Stimulated activated CD8-positive, alpha-beta memory T cell treated with anti-CD3 and anti-CD28 coated beads, Interleukin-7, amount 100 ng/mL, for 1 hour (primary cell): ENCODE results near the gene VAC14.

Experiments
- DNase-seq, 2 donors: peaks; one replicate each; pipeline ENCODE4 v3.0.0-alpha.2; 2020; ENCODE audit warnings: low read depth in 2 of 2

The VAC14 gene

DNA sequence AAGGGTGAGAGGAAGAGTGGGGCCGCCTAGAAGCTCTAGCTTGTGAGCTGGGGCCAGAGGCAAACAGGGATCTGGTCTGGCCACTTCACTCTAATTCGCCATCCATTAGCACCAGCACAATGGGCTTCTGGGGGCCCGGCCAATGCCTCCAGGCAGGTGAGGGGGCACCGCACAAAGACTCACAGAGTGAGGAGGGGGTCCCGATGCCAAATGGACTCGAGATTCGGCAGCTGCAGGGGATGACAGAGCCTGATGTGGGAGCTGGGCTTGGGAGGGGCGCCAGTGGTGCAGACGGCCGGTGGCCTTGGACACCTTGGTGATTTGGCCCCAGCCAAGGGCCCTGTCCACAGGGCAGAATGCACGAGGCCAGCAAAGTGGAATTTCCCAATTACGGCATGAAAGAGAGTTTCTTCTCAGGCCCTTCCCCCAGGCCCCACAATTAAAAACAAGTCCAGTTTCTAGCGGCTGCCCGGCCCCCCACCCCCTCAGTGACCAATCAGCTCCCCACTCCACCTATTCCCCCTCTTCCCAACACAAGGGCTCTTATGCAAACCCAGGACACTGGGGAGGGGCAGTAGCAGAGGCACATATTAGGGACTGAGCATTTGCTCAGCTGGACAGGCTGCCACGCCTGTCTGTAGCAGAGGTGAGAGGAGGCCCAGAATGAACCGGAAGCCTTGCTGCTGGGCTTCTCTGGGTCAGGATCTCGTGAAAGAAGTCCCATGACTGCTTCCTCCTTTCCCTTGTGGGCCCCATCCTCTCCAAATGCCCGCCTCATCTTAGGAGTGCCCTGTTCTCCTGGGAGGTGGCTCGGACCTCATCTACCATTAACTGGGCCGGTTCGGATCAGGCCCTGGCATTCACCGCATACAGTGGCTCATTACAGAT is 75.7 kb downstream of the VAC14 start:
- no peak for DNase-seq

DNA sequence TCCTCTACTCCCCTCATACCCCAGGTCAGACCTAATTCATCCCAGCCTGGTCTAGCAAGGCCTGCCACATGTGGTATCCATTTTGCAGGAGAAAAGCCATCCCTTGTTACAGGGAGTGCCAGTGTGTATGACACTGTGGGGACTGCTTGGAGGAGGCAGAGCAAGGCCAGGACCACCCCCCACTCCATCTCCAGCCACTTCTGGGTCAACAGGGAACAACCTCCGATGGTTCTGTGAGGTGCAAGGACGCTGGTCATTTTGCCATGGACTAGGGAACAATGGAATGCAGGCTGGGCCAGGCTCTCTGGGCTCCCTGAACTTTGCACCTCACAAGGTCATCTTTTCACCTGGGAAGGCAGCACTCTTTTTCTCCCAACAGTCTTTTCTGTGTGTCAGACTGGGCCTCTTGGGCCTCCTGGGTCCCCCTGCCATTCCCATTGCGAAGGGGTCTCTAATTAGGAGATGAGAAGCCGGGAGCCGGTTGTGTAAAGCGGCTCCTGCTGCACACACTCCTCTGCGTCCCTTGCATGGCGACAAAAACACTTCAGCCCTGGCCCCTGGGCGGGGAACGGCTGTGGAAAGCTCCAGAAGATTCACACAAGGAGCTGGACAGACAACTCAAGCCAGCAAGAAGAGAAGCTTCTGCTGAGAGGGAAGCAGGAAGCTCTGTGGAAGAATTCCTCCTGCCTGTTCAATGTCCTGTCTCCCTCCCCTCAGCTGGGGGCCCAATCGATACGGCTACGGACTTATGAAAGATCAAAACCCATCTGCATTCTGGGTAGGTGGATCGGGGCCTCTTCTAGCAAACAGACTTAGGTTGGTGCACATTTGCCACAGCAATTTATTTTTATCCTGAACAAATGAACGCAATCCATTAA is 76.6 kb downstream of the VAC14 start:
- DNase-seq: no peak

DNA sequence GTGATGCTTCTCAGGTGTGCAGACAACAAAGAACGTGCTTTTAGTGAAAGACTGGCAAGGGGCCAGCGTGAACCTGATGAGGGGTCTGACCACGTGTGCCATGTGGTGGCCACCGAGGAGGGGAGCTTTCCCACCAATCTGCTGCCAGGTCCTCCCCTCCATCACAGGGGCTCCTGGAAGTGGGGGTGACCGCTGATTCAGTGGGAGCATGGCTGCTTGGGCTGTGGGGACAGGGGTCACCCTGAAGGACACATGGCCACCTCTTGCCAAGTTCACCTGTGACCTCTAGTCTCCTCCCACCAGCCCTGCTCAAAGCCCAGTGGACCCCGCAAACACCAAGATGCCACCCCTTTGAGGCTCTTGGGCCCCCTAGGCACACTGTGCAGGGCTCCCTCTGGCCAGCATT is 77.2 kb downstream of the VAC14 start:
- DNase-seq: no peak

DNA sequence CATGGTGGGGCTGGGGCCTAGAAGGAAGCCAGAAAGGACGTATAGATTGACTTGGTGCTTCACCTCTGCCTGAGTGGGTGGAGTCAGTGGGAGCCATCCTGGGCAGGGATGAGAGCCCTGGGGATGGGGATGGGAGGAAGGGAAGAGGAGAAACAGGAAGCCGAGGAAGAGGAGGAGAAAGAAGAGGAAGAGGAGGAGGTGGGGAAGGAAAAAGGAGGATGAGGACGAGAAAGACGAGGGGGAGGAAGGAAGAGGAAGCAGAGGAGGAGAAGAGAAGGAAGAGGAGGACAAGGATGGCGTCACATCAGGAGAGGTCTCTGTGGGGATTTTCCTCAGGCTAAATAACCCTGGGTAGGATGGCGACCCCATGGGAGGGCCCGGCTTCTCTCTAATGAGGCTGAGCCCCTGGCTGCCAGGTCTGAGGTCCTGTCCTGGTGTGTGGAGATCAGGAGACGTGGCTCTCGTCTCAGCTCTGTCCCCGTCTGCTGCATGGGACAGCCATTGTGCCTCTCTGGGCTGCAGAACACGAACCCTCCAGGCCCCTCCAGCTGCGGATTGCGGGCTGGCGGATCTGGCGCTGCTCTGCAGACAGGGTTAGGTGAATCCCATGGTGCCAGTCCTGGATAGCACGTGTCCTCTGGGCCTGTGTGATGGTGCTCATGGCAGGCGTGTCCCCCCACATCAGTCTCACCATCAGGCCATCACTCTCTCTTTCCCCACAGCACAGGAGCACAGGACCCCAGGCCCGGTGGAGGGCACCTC is 79.6 kb downstream of the VAC14 start:
- no peak for DNase-seq

DNA sequence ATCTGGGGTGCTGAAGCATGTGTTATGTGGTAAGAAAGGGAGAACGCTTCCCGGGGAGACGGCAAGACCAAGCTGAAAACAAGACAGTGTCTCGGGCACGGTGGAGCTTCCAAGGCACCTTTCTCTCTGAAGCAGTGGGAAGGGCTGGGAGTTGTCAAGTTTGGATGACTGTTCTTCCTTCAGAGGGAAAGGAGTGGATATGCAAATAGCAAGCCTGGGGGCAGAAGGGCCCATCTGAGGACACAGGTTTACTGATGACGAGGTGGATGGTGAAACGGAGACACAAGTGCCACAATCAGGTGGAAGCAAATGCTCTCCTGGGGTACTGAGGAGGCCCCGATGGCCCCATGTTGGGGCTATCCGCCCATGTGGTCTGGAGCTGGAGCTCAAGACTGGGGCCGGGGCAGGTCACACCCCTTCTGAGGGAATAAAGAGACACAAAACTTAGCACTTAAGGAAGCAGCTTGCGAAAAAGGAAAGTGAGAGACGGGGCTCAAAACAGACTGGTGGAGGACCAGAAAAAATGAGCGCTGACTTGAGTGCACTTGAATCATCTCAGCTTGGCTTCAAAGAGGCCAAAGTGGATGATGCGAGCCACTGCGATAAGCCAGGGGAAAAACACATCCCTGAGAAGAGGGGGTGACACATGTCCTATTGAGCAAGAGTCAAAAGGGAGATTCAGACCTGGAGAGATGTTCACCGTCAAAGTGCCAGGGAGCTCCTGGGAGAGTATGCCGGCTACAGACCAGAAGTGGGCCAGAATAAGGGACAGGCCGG is 80.3 kb downstream of the VAC14 start:
- no peak for DNase-seq

DNA sequence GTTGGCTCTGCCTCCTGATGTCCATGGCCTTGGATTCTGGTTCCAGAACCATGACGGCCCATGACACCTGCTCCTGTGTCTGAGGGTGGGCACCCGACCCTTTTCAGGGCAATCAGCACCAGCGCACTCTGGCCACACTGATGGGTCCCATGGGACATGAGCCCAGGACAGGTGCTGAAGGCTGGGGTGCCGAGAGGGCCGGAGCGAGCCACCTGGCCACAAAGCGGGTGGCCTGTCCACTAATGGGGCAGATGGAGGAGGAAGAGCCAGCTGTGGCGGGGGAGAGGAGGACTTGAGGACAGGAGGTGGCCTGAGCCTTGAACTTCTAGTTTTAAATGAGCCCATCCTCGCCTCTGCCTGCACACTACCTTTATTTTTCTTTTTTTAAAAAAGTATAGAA is 83.9 kb downstream of the VAC14 start:
- no peak for DNase-seq

DNA sequence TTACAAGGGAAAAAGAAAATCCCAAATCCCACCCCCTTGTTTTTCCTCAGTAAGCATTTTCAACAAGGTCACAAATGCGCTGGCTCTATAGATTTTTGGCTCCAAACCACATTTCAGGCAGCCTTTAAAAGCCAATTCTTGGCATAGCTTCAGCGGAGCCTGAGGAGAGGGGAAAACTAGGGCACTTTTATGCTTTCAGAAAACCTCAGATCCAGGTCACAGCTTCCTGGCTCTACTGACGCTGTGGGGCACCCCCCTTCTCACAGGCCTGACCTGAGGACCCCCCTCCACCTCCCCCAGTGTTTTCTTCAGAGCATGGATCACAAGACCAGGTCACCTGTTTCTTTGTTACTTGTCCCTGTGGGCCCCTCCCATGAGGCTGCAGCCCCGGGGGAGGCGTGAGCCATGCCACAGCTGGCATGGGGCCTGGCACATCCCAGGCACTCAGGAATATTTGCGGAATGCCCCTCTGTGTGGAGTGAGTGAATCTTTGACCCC is 85.0 kb downstream of the VAC14 start:
- DNase-seq: no peak

DNA sequence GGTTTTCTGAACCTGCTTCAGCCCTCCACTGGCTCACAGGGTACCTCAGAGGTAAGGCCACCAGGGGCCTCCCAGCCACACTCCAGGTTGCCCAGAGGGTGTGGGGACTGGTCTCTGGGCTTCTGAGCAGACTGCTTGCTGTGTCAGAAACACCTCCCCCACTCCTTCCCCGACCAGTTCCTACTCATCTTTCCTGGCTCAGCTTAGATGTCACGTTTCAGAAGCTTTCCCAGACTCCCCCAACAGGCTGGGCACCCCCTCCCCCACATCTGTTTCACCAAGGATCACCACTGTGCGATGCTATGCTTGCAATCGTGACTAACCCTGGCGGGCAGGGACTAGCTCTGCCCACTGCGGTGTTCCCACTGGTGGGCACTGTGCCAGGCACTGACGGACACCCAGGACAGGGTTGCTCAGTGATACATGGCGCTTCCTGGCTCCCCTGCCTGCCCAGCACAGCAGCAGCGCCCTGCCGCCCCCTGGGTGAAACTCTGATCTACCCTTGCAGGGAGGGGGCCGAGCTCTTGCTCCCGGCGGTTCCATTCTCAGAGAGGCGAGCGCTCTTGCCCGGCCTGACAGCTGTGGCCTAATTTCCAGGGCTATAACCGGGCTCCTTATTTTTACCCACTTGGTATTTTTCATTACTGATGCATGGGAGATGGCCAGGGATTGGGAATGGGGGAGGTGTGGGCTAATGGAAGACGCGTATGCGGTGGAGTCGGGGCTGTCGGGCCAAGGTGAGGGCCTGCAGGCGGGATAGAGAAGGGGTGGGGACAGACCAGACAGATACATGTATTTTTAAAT is 85.7 kb downstream of the VAC14 start:
- no peak for DNase-seq

DNA sequence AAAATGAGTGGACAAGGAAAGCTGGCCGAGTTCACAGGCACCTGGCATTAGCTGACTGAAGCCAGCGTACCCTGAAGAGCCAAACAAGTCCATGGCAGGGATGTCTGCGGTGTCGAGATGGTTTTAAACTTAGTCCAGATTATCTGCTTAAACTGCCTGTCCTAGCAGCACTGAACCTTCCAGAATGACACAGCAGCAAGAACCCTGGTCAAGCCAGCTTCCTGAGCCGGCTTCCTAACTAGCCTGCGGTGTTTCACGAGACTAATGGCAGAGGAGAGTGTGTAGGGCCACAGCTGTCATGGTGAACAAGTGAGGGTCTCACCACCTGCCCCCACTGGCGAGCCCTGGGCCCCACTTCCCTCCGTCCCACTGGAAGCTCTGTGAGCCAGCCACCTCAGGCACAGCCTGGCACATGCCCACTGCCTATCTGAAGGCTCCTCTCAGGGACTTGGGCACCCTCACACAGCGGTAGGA is 86.3 kb downstream of the VAC14 start:
- no peak for DNase-seq

DNA sequence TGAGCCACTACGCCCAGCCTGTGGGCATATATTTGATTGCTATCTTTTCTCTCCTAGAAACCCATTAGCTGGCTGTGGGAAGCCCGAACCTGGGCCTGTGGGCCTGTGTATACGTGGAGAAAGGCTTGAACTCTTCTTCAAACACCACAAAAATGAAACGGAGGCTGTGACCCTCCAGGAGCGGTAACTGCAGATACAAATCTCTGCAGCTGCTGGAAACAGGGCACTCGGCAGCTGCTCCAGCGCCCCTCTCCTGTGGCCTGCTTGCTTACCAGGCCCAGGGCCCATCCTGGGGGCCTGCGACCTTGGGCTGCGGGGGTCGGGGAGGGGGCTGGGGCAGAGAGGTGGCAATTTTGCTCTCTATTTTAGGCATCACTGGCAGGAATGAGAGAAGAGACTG is 87.1 kb downstream of the VAC14 start:
- no peak for DNase-seq

DNA sequence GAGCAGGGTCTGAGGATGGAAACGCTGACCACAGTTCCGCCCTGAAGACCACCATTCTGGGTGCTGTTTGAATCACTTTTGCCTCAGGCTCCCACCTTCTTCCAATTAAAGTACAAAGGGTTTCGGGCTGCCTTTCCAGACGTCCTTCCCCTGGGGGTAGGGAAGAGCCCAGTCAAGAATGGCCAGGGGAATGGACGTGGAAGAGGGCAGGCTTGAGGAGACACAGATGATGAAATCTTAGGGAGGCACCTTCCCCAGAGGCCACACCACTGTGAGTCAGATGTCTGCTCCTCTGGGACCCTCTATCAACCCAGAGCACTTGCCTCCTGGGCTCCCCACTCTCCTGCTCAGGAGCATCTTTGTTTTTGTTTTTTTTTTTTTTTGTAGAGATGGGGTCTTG is 87.6 kb downstream of the VAC14 start:
- DNase-seq: no peak

DNA sequence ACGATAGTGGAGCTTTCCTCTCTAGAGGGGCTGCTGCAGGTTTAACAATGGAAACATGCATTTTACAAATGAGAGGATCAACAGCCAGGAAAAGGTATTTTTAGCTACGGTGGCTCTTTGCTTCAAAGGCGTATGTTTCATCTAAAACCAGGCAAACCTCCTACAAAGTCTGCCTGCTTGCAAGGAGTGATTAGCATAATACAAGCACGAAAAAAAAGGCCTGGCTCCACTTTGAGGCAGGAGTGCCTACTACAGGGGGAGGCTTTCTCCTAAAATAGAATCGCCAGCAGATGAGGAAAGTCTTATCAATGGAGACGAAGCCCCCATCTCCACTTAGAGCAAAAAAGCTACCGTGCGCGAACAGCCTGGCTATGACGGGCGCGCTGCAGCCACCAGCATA is 88.0 kb downstream of the VAC14 start:
- DNase-seq: no peak

DNA sequence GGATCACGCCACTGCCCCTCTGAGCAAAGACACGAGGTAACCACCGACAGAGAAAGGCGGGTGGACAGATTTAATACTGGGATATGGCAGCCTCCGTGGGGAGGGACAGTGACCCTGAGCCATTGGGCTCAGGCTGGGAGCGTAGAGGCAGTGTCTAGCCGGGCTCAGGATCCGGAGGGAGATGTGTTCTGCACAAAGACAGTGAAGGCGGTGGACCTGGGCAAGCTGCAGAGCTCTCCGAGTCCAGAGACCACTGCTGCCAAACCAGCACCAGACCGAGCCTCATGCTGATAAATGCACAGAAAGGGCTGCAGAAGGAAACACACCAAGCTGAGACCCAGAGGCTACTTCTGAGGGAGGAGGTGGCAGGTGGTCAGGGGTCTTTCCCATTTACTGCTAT is 88.6 kb downstream of the VAC14 start:
- no peak for DNase-seq

DNA sequence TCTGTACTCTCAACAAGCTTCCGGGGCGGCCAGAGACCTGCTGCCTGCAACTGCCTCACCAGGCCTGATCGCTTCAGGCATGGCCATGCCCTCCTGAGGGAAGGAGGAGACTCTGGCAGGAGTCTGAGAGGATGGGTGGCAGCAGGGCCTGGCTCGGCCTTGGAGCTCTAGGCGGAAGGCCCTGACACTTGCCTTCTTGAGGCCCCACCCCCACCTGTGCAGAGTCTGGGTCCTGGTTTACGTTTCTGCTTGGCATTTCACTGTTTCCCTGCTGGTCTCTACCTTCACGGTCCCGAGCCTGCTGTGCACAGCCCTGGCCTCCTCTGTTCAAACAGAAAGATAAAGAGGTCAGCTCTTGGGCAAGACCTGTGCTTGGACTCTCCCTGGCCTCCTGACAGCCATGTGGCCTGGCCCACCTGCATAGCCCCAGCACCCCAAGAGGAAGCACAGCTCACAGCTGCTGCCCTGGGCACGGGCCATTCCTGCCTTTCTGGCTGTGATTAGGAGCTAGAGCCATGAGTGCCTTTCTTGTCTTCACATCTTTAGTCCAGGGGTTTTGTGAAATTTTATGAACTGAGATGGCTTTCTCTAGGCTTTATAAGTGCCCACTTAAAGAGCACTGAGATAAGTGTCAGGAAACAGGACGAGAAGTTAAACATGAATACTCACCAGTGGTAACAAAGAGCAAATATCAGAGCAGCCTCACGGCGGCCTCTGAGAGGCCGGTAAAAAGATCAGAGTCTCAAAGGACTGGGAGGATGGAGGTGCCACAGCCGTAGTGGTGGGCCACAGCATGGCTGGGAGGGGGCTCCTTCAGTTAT is 89.5 kb downstream of the VAC14 start:
- no peak for DNase-seq

DNA sequence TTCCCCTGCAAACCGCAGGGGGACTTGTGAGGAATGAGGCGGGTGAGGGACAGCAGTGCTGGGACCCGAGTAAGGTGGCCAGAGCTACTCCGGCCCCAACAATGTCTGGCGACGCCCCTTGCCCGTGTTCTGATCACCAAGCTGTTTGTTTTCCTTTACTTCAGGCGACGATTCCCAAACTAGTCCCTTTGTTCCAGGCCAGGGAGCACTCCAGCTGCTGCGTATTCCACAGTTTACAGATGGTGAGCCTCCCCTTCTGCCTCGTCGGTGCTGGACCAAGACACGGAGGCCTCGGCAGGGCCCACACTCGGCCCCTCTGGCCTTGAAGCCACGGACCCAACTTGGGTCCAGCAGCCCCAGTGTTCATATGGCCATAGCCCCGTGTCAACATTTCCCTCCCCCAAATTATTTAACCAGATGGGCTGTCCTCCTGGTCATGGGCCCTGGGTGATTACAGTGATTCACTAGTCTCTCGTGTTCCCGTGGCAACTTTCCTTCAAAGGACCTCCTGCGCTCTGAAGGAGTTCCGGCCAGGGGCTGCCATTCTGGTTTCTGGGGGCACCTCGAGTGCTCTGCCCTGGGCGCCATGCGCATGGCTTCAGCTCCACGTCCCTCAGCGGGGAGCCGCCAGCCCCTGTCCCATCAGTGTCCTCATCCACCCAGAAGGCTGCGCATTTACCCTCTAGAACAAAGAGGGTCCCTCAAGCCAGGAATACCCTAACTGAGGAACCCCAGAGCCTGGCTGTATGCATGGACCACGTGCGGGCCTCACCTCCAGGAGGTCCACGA is 90.3 kb downstream of the VAC14 start:
- DNase-seq: no peak

DNA sequence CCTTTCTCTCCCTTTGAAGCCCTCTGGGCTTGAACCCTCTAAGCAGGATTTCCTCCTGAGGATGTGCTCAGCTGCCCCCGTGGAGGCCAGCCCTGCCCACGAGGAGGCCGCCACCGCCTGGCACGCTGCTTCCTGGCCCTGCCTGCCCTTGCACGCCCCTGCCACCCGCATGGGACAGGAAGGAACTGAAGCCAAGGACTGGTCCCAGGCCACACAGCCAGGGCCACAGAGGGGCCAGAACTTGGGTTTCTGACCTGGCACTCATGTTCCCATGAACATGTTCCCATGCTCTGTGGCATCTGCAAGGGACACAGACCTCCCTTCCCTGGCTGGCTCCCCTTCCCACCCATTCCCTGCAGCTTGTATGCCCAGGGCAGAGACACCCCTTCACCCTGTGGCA is 91.0 kb downstream of the VAC14 start:
- no peak for DNase-seq

DNA sequence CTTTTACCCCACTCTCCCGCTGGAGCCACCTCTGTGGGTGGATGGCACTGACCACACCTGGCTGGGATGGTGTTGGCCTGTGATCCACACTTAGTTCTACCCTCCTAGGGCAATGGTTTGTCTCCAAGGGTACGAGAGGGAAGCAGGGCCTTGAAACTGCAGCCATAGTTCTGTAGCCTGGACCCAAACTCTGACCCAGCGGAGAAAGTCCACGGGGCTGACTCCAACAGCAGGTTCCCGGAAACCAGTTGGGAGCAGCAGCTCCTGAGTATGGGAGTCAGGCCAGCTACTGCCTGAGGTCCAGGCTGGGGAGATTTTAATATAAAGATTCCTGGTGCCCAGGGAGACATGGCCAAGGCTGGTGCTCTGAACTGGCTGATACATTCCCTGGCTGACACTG is 91.5 kb downstream of the VAC14 start:
- no peak for DNase-seq
